HepG2 (cell line): Measurements from ENCODE around the gene YIPF1. TPM values are rescaled to one million over a fixed set of nuclear protein-coding genes. Genes with fewer than 3 reads are reported as not detected.

Source experiments
- ATAC-seq: fragments of 200-7000 bp; cut with Tn5 transposase; 3 replicates; pipeline ENCODE4 v1.9.1; 2020; ENCODE audit warnings: mild to moderate bottlenecking, moderate library complexity
- BruUV-seq: library from RNA; stranded (reverse); fragments of 400-500 nt; replicated peaks from 2 replicates; lab custom pipeline; 2021; lab: Mats Ljungman, UMichigan
- CTCF ChIA-PET: fragments of 300-600 bp; formaldehyde crosslinking; extraction: SDS; loops from one replicate; lab custom pipeline; 2021; ENCODE audit warnings: low total read pairs, inconsistent platforms, low intra/inter-chr PET ratio; lab: Yijun Ruan, JAX
- POLR2A ChIA-PET: fragments of 350-600 bp; sonication (Branson Sonifier 250); formaldehyde crosslinking; loops from one replicate; lab custom pipeline; 2020; ENCODE audit warnings: antibody characterized with exemption, inconsistent platforms; lab: Yijun Ruan, JAX
- DNase-seq: peaks from one replicate; pipeline ENCODE4 v3.0.0-alpha.2; 2015; ENCODE audit warnings: low spot score
- FAIRE-seq: peaks from 3 replicates; lab custom pipeline; 2011; peaks lifted over from hg19 to GRCh38; lab: Jason Lieb, UNC
- H2AFZ ChIP-seq: one replicate; pipeline ENCODE4 v1.6.1; 2011; ENCODE audit warnings: low read length, inconsistent platforms
- H3K27ac ChIP-seq: fragments of 300-600 bp; 3 replicates; pipeline ENCODE4 v1.8.0; 2011; ENCODE audit warnings: mixed run types, mild to moderate bottlenecking, mixed read lengths, low read length, inconsistent platforms; ENCODE audit not compliant: insufficient read depth; ENCODE audit errors: extremely low read length
- H3K27me3 ChIP-seq, 2 experiments: fragments of 200-600 bp in 1 of 2; 2 replicates in 1 of 2; 3 replicates in 1 of 2; pipeline versions ENCODE4 v1.6.0 to v1.8.0; 2011; ENCODE audit warnings: low read length in 2 of 2, mild to moderate bottlenecking in 2 of 2, moderate library complexity in 2 of 2, inconsistent platforms in 1 of 2; ENCODE audit not compliant: insufficient read depth in 2 of 2, control insufficient read depth in 1 of 2
- H3K36me3 ChIP-seq, 2 experiments: fragments of 200-600 bp in 1 of 2; replicated peaks in 1 of 2; 2 replicates in 1 of 2; 3 replicates in 1 of 2; pipeline versions ENCODE4 v1.5.1 to v1.8.0; 2011; ENCODE audit warnings: low read length in 2 of 2, inconsistent platforms in 1 of 2; ENCODE audit not compliant: insufficient read depth in 2 of 2, control insufficient read depth in 1 of 2
- H3K4me1 ChIP-seq: 2 replicates; pipeline ENCODE4 v1.5.1; 2012; ENCODE audit warnings: low read length, inconsistent platforms; ENCODE audit not compliant: insufficient read depth
- H3K4me2 ChIP-seq: 2 replicates; pipeline ENCODE4 v1.6.0; 2011; ENCODE audit warnings: low read depth, low read length, inconsistent platforms
- H3K4me3 ChIP-seq, 3 experiments: fragments of 200-600 bp in 1 of 3; sonication (generic), shearing (Covaris generic) in 1 of 3; replicated peaks in 1 of 3; 2 replicates each; pipeline ENCODE4 v1.5.1; 2011 to 2016; ENCODE audit warnings: low read length in 3 of 3, inconsistent platforms in 2 of 3, low read depth in 2 of 3, mild to moderate bottlenecking in 2 of 3, control low read depth in 1 of 3, mixed read lengths in 1 of 3; ENCODE audit not compliant: insufficient read depth in 1 of 3
- H3K79me2 ChIP-seq: one replicate; pipeline ENCODE4 v1.6.1; 2011; ENCODE audit warnings: low read length, inconsistent platforms; ENCODE audit not compliant: insufficient read depth
- H3K9ac ChIP-seq: 2 replicates; pipeline ENCODE4 v1.6.0; 2011; ENCODE audit warnings: mild to moderate bottlenecking, low read depth, low read length, inconsistent platforms; ENCODE audit not compliant: insufficient read depth
- H3K9me3 ChIP-seq: 2 replicates; pipeline ENCODE4 v1.5.1; 2012; ENCODE audit warnings: mild to moderate bottlenecking, low read length
- H4K20me1 ChIP-seq: 2 replicates; pipeline ENCODE4 v1.6.0; 2011; ENCODE audit warnings: inconsistent platforms, mild to moderate bottlenecking, low read length, moderate library complexity; ENCODE audit not compliant: insufficient read depth
- ATF7 ChIP-seq, 2 experiments: fragments of 450-650 bp in 1 of 2; sonication (generic) in 1 of 2; formaldehyde crosslinking in 1 of 2; IDR thresholded peaks; 2 replicates each; pipeline versions ENCODE4 v1.4.0 to v1.6.1; 2016 to 2020; ENCODE audit warnings: antibody characterized with exemption in 1 of 2, mild to moderate bottlenecking in 1 of 2, missing genetic modification reagents in 1 of 2
- DZIP1 ChIP-seq: sonication (generic); formaldehyde crosslinking; IDR thresholded peaks from 2 replicates; pipeline ENCODE4 v1.5.0; 2020; ENCODE audit warnings: mild to moderate bottlenecking, missing genetic modification reagents
- FOSL2 ChIP-seq: sonication (generic); formaldehyde crosslinking; IDR thresholded peaks from 2 replicates; pipeline ENCODE4 v1.4.0; 2020; ENCODE audit warnings: missing genetic modification reagents
- RXRA ChIP-seq: sonication (generic); formaldehyde crosslinking; IDR thresholded peaks from 2 replicates; pipeline ENCODE4 v1.5.1; 2020; ENCODE audit warnings: missing genetic modification reagents
- SKI ChIP-seq: fragments of 450-650 bp; IDR thresholded peaks from one replicate; pipeline ENCODE4 v1.6.1; 2018; ENCODE audit warnings: mild to moderate bottlenecking; ENCODE audit not compliant: partially characterized antibody
- THYN1 ChIP-seq: sonication (generic); formaldehyde crosslinking; IDR thresholded peaks from 2 replicates; pipeline ENCODE4 v1.8.1; 2023; ENCODE audit warnings: low read depth, mild to moderate bottlenecking, moderate library complexity, missing genetic modification reagents, borderline replicate concordance
- ZKSCAN8 ChIP-seq: IDR thresholded peaks from 2 replicates; pipeline ENCODE4 v1.6.1; 2016; ENCODE audit warnings: borderline replicate concordance, missing genetic modification reagents, missing compliant biosample characterization
- ZNF552 ChIP-seq: sonication (generic); formaldehyde crosslinking; IDR thresholded peaks from 2 replicates; pipeline ENCODE4 v1.9.0; 2022; ENCODE audit warnings: missing genetic modification reagents, mild to moderate bottlenecking, borderline replicate concordance
- ZNF574 ChIP-seq: sonication (generic); formaldehyde crosslinking; IDR thresholded peaks from 2 replicates; pipeline ENCODE4 v1.4.0; 2020; ENCODE audit warnings: missing genetic modification reagents
- ZSCAN20 ChIP-seq: sonication (generic); formaldehyde crosslinking; IDR thresholded peaks from 2 replicates; pipeline ENCODE4 v1.4.0; 2020; ENCODE audit warnings: missing genetic modification reagents, mild to moderate bottlenecking, borderline replicate concordance
- WGBS: methylation state at CpG from one replicate; pipeline ENCODE4 v1.1.6; 2017; ENCODE audit warnings: low lambda C conversion rate; 5-methylcytosine and 5-hydroxymethylcytosine counted together
- in situ Hi-C: cut with HindIII; loops from 2 replicates; pipeline ENCODE4 v1.10.0; 2017; ENCODE audit warnings: low pct_unique_long_range_greater_than_20kb; ENCODE audit not compliant: extremely low pct_ligation_motif_present
- intact Hi-C: fragments of 100-400 bp; cut with micrococcal nuclease; formaldehyde crosslinking; loops from one replicate; pipeline ENCODE4 v1.10.0; 2022; ENCODE audit not compliant: unreplicated experiment
- polyA plus RNA-seq, 8 experiments: library from polyadenylated mRNA; depleted of rRNA in 3 of 8; stranded (reverse) in 7 of 8; unstranded in 1 of 8; fragments of >200 nt; fragmentation: Illumina TruSeq in 4 of 8; extraction: Trizol in 4 of 8; gene quantifications; 2 replicates each; pipeline versions ENCODE4 v1.2.1 to v1.2.3, GENCODE V29; 2011 to 2016; ENCODE audit warnings: low read depth in 4 of 8, missing spikeins in 1 of 8, mixed read lengths in 1 of 8; ENCODE audit not compliant: insufficient read depth in 1 of 8
- total RNA-seq, 5 experiments: library from RNA; depleted of rRNA; stranded (reverse); fragments of >200 nt; fragmentation: Illumina TruSeq; extraction: Trizol; gene quantifications; 2 replicates each; pipeline ENCODE4 v1.2.3, GENCODE V29; 2016; ENCODE audit warnings: low read depth in 1 of 5

YIPF1 gene
- total and polyA plus RNA-seq, 2 of the 13 experiments (the other 11 are each of a cell fraction or from before 2014, with no cell fraction given) = 21.1 to 31.9 TPM

- no peak for TF ChIP-seq SKI
- no peak for TF ChIP-seq THYN1 (CRISPR knock-in tag)
- TF ChIP-seq ZKSCAN8 = no peak
- no peak for TF ChIP-seq ZSCAN20 (CRISPR knock-in tag)
- no peak for TF ChIP-seq ZNF574
- TF ChIP-seq RXRA (CRISPR knock-in tag) = no peak
- TF ChIP-seq DZIP1 (CRISPR knock-in tag) = no peak
- TF ChIP-seq FOSL2 = no peak
Observed at GRCh38 chr1:53834776-53835175, 54.8 kb downstream of the YIPF1 start (continued).

GRCh38 chr1:53833393-53833792, 56.2 kb downstream of the YIPF1 start:
- H3K27me3 ChIP-seq = no peaks in the 10 kb centered on the region
- ATAC-seq (no peak), DNase-seq (no peak), FAIRE-seq (no peak)
- H3K4me1 ChIP-seq = peaks cover 20% of the 10 kb centered on the region
- WGBS = 98% methylated on average over 4 of the region's 4 CpGs
- ChIA-PET POLR2A (no interaction called here), CTCF (no interaction called here)
- no peak for TF ChIP-seq ZNF552 (CRISPR knock-in tag)
- peak; percentile 65 for TF ChIP-seq ATF7 (IDR thresholded peaks at IDR 0.05)
- TF ChIP-seq ATF7 (CRISPR knock-in tag; IDR thresholded peaks at IDR 0.05) = no peak
- no peaks in the 10 kb centered on the region; the same call in 1 of the 2 replicates for H4K20me1 ChIP-seq
- in situ Hi-C loops = no loop called here
- BruUV-seq = no TSS peak
- peaks cover 46% of the 10 kb centered on the region for H3K79me2 ChIP-seq
- peaks cover 0 to 21% of the 10 kb centered on the region in 2 experiments; a peak in 3 of 5 replicates for H3K36me3 ChIP-seq
- intact Hi-C loops = no loop called here
- H3K27ac ChIP-seq = no peak overlapping the region
- H3K4me3 ChIP-seq = no peak overlapping the region
- no peak overlapping the region for H3K9ac ChIP-seq
- H2AFZ ChIP-seq = no peak overlapping the region
- H3K4me2 ChIP-seq = no peak overlapping the region
- no peaks in the 10 kb centered on the region for H3K9me3 ChIP-seq
